Embryonic facial prominence (tissue), 1 donor: Measurements from ENCODE around the gene YEATS4.

ENCODE experiments used
- DNase-seq: peaks from one replicate; pipeline ENCODE4 v3.0.0-alpha.2; 2016; ENCODE audit errors: extremely low spot score

The YEATS4 gene

DNA sequence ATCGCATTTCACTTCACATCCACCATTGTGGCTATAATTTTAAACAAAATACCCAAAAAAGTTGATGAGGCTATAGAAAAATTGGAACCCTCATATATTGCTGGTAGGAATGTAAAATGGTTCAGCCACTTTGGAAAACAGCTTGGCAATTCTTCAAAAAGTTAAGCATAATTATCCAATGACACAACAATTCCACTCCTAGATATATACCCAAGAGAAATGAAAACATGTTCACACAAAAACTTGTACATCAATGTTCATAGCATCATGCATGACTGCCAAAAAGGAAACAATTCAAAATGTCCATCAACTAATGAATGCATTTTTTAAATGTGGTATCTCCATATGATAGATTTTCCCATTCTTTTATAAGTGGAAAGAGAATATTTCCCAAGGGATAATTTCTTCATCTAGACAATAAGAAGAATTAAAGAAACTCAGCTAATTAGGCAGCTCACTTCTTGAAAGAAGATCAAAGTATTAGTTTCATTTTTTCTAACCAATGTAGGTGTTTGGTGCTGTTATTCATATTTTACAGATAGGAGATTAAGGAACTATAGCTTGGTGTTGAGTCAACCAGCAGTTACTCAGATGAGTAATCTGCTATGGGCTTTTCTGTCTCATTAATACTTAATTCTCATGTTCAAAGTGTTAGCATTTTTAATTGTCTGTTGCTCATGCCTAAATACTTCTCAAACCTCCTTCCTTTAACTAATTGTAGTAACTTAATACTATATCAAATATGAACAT, 32.8 kb downstream of the YEATS4 start:
- DNase-seq: no peak

DNA sequence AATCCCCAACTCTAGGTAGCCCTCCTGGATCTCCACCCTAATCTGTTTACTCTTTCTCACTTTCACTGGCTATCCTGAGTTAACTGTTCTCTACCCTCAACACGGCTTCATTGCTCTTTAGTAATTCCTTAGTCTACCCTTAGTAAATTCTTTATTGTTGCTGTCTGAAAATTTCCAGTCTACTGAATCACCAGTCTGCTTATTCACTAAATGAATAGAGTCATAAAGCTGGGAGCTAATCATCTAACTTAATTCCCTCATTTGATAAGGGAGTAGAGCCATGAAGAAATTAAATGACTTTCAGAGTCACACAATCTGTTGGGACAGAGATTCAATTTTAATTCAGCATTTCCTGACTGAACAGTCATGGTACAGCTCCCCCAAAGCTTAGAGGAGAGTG, 36.5 kb downstream of the YEATS4 start:
- DNase-seq: no peak

DNA sequence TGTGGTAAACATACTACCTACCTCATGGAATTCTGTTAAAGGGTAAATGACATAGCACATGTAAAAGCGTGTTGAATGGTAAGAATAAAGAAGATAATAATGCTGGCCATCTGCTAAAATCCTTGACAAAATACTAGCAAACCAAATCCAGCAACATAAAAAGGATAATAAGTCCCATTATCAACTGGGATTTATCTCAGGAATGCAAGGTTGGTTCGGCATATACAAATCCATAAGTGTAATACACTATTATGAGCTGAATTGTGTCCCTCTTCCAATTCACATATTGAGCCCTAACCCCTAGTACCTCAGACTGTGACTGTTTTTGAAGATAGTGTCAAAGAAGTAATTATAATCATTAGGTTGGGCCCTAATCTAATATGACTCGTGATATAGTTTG, 37.4 kb downstream of the YEATS4 start:
- DNase-seq: no peak

DNA sequence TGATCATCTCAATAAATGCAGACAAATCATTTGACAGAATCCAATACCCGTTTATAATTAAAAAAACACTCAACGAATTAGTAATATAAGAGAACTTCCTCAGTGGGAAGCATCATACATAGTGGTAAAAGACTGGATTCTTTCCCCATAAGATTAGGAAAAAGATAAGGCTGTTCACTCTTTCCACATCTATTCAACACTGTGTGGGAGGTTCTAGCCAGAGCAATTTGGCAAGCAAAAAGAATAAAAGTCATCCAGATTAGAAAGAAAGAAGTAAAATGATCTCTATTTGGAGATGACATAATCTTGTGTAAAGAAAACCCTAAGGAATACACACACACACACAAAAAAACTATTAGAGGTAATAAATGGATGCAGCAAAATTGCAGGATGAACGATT, 38.4 kb downstream of the YEATS4 start:
- DNase-seq: no peak

DNA sequence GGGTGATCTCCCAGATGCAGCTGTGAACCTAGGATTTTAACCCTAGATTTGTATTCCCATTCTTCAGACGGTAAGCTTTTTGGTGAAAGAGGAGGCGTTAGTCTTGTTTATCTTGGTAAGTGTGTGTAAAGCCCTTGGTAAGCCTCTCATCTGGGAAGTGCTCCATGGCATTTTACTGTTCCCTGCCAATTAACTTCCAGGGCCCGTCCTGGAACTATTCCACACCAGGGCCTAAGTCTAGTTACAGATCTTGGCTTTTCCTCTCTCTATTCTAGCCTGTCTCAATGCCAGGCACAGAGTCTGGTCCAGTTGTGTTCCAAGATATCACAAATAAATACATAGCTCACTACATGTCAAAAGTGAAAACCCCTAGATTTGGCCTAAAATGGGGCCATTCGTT, 42.4 kb downstream of the YEATS4 start:
- DNase-seq: no peak

DNA sequence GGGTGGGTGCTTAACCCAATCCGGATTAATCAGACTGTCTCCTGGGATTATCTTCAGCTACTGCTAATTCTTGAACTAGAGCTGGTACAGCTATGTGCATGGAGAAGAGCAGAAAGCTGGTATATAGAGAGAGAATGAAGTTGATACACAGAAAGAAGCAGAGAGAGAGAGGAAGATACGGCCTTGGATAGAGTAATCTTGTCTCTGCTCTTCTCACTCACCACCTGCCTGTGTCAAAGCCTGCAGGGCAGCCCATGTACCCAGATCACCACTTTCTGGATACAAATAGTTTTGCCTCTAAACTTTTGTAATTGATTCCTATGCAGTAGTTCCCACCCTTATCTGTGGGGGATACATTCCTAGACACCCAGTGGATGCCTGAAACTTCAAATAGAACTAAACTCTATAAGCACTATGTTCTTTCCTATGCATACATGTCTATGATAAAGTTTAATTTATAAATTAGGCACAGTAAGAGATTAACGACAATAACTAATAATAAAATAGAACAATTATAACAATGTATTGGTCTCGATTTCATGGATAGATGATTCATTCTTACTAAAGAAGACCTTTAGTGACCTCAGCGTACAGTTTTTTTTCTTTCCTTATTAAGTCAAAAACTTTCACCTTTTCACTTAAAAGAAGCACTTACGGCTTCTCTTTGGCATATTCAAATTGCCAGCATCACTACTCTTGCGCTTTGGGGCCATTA, 45.5 kb downstream of the YEATS4 start:
- no peak for DNase-seq

DNA sequence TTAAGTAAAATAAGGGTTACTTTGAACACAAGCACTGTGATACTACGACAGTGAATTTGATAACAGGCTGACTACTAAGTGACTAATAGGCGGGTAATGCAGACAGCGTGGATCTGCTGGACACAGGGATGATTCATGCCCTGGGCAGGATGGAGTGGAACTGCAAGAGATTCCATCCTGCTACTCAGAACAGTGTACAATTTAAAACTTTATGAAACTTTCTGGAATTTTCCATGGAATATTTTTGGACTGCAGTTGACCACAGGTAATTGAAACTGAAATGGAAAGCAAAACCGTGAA, 46.0 kb downstream of the YEATS4 start:
- no peak for DNase-seq

DNA sequence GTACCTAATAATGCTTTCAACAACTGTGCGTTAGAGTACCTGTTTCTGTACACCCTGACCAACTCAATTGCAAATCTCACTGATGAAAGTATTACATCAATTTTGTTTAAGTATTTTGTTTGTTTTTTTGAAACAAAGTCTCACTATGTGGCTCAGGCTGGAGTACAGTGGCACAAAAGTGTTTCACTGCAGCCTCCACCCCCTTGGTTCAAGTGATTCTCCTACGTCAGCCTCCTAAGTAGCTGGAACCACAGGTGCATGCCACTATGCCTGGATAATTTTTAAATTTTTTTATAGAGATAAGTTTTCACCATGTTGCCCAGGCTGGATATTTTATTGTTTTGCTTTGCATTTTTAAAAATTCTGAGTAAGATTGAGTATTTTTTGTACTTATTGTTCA, 46.7 kb downstream of the YEATS4 start:
- no peak for DNase-seq

DNA sequence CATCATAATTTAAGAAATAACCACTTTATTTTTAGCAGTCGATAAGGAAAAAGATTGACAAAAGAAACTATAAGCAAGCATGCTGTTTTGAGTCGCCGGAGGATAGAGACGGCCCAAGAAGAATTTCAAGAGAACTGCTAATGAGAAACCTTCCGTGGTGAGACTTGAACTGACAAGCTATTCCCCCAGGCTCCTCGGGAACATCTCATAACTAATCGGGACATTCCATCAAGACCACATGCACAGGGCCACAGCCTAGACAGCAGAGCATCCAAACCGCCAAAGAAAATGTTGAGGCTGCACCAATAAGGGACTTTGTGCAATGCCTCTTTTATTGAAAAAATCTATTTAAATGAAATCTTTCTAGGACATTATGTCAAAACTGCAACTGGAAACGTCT, 51.0 kb downstream of the YEATS4 start:
- no peak for DNase-seq

DNA sequence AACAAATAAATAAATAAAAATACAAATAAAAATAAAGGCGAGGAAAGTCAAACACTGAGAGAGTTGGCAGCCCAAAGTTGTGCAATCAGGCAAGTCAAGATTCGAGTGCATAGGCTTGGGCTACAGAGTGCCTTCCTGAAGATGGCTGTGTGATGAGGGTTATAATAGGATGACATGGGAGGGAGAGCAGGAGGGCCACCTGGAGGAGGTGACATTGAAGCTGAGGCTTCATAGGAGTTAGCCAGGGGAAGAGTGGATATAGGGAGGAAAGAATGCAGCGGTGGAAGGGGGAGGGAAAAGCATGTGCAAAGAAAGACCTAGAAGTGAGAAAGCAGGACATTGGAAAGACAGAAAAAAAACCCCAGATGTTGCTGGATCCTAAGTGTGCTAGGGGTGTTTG, 53.1 kb downstream of the YEATS4 start:
- no peak for DNase-seq

DNA sequence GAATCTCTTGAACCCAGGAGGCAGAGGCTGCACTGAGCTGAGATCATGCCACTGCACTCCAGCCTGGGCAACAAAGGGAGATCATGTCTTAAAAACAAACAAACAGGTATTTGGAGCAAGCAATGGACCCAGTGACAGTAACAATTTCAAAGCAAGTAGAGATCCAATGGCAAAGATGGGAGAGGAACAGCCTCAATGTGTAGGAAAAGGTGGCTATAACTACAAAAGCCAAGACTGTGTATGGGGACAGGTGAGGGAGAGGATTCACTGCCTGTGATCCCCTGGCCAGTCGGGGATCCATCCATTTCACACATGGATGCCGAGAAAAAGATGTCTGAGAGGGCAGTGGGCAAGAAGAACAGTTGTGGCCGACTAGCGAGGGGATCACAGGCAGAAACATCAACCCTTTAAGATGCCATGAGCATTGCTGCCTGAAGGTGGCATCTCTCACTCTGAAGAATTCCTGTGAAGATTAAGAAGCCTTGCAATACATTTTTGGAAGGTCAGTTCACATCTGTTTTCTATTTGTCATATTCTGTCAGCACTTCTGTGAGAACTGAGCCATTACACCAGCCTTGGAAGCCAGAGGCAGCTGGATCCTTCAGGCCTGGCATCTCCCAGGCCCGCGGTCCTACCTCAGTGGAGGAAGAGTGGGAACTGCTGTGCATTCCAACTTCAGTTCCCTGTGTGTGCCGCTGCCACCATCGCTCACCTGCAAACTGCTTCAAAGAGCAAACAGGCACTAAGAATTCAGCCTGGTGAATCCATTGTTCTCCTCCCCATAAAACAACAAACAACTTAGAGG, 56.1 kb downstream of the YEATS4 start:
- DNase-seq: peak; percentile 77

DNA sequence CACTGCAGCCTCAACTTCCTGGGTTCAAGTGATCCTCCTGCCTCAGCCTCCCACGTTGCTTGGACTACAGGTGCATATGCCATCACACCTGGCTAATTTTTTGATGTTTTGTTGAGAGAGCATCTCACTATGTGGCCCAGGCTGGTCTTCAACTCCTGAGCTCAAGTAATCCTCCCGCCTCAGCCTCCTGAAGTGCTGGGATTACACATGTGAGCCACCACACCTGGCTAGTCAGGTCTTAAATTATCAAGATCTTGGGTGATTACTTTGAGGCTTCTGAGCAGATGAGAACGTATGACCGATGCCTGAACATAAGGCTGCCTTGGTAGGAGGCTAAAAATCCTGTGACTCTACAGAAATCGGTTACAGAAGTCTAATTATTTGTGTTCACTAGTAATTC, 57.7 kb downstream of the YEATS4 start:
- no peak for DNase-seq

DNA sequence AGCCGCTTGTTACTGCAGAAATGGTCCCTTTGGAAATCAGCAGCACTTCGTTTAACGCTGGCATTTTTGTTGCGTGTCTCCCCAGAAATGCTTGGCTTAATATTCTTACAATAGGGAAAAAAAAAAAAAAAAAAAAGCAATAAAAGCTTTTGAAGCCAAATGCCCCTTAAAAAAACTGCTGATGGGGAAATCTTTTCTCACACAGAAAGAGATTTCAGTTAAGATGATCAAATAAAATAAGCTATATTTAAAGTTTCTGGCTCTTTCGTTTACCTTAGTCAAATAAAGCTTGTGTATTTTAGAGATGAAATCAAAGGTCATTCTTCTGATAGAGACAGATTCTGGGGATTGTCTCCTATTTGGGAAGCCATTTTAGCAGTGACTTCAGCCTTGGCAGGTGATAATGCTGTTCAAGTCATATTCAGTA, 58.2 kb downstream of the YEATS4 start:
- no peak for DNase-seq

DNA sequence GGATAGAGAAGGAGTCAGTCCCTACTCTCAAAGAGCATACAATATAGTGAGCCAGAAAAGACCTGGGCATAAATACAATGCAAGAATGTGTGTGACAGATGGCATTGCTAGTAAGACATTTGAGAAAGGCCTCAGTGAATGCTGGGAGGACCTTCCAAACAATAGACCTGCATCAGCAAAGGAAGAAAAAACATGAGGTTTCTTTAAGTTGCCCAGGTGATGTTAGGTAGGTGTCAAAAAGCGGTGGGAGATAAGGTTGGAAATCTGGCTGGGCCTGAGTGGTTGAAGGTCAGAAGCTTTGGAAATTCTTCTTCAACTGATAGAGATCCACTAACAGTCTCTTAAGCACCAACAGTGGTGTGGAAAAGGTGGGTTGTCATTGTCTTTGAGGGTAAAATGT, 60.2 kb downstream of the YEATS4 start:
- DNase-seq: no peak

DNA sequence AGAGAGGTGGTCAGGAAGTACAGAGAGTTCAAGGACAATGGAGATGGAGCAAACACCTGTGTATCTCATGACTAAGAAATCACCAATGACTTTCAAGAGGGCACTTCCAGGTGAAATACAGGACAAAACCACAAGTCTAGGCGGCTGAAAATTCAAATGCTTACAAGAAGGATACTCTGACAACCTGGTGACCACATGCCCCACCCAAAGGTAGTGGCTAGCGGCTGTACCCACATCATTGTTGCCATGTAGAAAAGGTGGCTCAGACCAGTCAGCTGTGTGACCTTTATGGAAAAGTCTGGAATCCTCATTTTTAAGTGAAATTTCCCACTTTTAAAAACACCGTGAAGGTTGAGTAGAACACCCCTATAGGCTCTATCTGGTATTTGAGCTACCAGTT, 62.0 kb downstream of the YEATS4 start:
- no peak for DNase-seq

DNA sequence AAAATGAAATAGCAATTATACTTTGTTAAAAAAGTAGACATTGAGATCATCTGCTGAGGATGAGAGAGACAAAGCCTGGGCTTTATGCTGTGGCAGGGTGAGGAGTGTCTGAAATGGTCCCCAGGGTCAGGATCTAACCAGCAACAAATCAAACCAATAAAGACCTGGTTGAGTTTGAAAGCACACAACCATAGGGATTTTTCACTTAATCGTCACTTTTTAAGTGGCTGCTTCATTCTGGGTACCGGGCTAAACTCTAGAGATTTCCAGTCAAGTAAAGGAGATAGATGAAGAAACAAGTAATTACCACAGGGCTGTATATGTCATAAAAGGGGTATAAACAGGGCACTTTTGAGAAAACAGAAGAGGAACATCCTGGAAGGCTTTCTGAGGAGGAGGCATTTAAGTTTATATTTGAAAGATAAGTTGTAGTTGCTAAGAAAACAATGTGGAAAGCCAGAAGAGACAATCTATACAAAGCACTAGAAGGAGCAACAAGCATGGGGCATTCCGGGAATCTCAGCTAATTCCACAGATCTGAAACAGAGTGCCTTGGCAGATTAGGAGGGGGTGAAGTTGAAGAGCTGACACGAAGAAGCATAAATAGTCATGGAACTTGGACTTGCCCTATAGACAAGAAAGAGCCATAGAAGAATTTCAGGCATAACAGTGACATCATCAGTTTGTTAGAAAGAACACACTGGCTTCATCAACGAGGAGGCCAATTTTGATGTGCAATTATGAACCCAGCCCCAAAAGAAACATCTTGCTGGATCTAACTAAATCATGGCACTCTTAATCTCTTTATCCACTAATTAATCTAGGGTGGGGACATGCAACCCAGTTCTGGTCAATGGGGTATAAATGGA, 63.7 kb downstream of the YEATS4 start:
- no peak for DNase-seq

DNA sequence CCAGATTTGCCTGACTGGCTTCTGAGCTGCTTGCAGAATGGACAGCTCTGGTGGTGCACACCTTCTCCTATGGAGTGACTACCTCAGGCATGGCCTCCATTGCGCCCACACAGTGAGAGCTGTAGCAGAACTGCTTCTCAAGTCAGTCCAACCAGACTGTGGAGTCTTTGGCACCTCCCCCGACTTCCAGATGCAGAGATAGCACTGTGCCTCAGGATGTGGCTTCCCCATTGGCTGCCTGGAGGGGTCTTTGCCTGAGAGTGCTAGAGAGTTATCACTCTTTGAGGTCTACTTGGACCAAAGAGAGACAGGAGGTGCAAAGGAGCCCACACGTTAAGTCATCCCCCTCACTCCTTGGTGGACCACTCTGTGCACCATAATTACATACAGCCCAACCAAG, 65.9 kb downstream of the YEATS4 start:
- no peak for DNase-seq

DNA sequence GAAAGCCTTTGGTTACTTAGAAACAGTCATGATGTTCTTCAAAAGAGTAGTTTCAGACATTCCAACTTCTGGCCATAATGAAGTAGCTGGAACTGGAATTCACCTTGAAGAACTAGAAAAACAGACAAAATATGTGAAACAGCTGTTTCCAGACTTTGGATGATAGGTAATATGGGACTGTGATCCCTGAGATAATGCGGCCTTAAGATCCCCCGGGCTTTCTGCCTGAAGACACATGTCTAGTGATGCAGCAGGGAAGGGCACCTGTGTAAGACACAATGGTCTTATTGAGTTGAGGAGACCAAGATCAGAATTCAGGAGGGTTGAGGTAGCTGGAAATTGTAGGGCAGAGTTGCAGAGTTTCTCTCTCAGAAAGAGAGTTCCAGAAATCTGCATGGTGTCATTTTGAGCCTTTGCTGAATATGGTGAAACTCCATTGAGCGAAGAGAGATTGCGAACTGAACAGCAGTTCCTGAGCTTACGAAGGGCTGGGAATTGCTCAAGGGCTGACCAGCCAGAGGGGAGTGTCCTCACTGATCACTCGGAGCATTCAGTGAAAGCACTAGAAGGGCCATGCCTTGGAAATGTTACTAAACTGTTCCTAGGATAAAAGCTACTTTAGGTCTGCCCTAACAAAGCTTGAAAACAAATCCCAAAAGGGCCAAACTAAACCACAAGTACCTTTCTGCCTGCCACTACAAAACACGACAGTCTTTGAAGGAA, 69.0 kb downstream of the YEATS4 start:
- no peak for DNase-seq

DNA sequence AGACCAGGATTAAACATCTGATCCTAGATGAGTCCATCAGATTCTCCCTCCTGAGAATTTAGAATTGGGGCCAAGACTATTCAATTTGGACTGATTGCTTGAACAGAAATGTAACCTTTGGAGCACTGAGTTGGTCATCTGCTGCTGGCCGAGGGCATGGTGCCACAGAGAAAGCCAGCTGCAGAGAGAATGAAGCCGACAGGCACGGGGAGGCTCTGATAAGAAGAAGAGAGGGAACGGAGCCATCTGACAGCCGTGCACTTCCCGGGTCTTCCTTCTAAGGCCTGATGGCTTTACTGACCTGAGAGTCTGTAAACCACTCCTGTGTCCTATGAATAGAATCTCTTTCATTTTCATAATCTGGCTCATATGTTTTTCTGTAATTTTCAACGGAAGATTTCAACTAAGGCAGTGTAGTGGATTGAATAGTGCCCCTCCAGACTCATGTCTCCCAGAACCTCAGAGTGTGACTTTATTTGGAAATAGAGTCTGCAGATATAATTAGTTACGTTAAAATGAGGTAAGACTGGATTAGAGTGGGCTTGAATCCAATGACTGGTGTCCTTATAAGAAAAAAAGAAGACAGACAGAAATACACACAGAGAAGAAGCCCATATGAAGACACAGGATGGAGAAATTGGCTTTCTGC, 71.5 kb downstream of the YEATS4 start:
- no peak for DNase-seq

DNA sequence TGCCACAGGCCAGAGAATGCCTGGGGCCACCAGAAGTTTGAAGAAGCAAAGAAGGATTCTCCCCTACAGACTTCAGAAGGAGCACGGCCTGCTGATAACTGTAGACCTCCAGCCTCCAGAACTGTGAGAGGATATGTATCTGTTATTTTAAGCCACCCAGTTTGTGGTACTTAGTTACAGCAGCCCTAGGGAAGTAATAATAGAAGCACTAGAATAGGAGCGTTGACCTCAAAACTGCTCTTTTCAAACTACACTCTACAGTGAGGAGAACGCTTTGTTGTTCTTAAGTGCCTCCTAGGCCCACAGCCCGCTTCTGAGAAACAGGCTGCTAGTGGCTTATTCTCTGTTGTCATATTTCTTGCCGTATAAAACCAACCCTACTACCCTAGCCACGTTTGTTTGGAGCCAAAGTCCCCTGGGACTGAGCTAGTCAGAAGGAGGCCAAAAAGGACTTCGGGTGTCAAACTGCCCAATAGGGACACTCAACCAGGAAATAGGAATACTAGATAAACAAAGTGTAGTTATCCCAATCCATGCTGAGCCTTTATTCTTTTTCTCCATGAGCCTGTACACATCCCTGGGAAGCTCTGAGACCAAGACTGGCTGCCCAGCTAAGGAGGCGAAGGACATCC, 72.2 kb downstream of the YEATS4 start:
- DNase-seq: no peak
